Limb (tissue), 2 donors: ENCODE data around the gene S100A16.
"Not testable (repeated sequence)": the region's sequence is repeated elsewhere in the genome, so short reads cannot be mapped to it uniquely, and the experiment has no call there.

Experiments used
- DNase-seq, 2 donors: peaks; one replicate each; pipeline ENCODE4 v3.0.0-alpha.2; 2016; ENCODE audit errors: extremely low spot score in 2 of 2

S100A16 gene

GRCh38 chr1:153565529-153566374 lies 47.2 kb downstream of the S100A16 start, which contains the start of gene S100A2:
Gene S100A2 (minus strand): TSS chr1:153565844. CDS start chr1:153563877, 1,967 bp downstream.
- DNase-seq = no peak

- DNase-seq = no peak
Observed at GRCh38 chr1:153563991-153564390, 48.9 kb downstream of the S100A16 start.

- DNase-seq = no peak
Observed at GRCh38 chr1:153563483-153563901, 49.4 kb downstream of the S100A16 start.

- DNase-seq = not testable (repeated sequence)
Observed at GRCh38 chr1:153562021-153562420, 50.9 kb downstream of the S100A16 start.

GRCh38 chr1:153561466-153561985 lies 51.4 kb downstream of the S100A16 start:
- DNase-seq = no peak

- no peak for DNase-seq
Observed at GRCh38 chr1:153560771-153561465, 52.0 kb downstream of the S100A16 start.

- DNase-seq = no peak
Observed at GRCh38 chr1:153560241-153560640, 52.7 kb downstream of the S100A16 start.

GRCh38 chr1:153557877-153558276 lies 55.1 kb downstream of the S100A16 start:
- DNase-seq = no peak
